ENCODE data around the gene TLCD3B. TPM values are rescaled to one million over a fixed set of nuclear protein-coding genes. Genes with fewer than 3 reads are reported as not detected.

TLCD3B gene
- total RNA-seq, 1 donor, result 0.18 TPM

DNA sequence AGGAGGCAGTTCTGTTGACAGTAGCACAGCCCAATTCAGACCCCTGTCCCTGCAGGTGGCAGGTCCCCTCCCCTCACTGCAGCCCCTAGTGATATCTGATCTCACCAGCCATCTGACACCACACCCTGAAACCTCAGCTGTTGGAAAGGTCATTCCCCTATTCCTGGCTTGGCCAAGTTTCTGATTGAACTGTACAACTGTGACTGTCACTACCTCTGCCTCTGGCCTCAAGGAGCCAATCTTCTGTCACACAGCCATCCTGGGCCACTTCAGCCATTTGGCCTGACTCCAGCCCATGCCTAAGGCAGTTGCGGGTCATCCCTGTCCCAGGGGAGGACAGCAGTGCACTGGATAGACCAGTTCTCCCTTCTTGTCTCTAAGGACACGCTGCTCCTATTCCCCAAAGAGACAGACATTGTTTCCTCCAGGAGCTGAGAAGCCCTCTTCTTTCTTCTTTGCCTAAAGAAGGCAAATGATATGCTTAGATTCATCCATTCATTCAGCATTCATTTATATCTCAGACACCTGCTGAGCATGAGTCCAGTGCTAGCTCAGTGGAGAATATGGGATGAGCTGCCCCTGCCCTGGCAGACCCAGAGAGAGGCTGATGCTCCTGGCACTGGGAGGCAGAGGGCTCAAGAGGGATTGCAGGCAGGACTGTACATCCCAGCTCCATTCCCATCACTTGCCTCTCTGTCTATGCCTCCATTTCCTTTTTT lies 29.9 kb upstream of the TLCD3B start:
- TF ChIP-seq, protein P1, sequence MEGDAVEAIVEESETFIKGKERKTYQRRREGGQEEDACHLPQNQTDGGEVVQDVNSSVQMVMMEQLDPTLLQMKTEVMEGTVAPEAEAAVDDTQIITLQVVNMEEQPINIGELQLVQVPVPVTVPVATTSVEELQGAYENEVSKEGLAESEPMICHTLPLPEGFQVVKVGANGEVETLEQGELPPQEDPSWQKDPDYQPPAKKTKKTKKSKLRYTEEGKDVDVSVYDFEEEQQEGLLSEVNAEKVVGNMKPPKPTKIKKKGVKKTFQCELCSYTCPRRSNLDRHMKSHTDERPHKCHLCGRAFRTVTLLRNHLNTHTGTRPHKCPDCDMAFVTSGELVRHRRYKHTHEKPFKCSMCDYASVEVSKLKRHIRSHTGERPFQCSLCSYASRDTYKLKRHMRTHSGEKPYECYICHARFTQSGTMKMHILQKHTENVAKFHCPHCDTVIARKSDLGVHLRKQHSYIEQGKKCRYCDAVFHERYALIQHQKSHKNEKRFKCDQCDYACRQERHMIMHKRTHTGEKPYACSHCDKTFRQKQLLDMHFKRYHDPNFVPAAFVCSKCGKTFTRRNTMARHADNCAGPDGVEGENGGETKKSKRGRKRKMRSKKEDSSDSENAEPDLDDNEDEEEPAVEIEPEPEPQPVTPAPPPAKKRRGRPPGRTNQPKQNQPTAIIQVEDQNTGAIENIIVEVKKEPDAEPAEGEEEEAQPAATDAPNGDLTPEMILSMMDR (IDR thresholded peaks at IDR 0.05; ENCODE audit: insufficient read depth, low read length), result no peak
- no peak for DNase-seq (ENCODE audit: low read depth)
- no peak overlapping the region for H3K4me3 ChIP-seq (ENCODE audit: low read depth, low read length)

DNA sequence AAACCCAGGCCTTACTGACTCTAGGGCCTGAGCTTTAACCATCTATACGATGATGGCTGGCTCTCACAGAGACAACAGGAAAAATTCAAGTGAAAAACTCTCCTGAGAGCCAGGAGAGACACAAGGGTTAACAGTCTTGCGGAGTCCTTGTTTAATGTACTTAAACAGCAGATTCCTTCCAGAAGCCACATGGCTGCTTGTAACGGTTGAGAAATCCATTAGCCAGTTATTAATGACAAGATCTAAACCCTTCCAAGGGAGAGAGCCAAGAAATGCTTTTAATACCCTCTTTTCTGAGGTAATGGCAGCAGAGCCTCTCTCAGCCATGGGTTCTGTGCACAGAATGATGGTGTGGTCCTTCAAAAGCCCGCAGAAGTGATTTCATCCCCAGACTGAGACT lies 29.3 kb upstream of the TLCD3B start:
- TF ChIP-seq, protein P1 (IDR thresholded peaks at IDR 0.05; ENCODE audit: insufficient read depth, low read length), result no peak
- no peak overlapping the region for H3K4me3 ChIP-seq (ENCODE audit: low read depth, low read length)
- DNase-seq (ENCODE audit: low read depth), result no peak

DNA sequence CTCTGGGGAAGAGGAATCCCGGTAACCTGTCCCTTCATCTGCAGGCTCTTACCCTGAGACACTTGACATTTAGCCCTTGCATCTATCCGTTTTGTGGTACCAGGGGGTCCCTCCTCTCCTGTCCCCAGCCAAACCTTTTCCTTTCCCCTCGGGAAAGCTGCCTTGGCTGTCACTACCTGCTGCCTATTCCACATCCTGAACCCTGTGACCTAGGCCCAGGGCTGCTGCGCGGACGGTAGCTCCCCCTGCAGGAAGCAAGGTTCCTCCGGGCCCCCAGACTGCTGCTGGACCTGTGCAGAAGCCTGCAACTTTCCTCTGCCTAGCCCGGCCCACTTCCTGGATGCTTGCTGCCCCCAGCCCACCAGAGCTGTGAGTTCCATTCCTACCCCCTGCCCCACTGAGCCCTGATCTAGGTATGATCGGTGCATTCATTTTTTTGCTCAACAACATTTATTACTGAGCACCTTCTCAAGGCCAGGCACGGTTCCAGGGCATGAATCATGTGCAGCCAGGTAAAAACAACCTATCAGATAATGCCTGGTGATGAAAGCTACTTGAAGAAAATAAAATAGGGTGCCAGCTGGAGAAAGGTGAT lies 24.0 kb upstream of the TLCD3B start:
- no peak overlapping the region for H3K4me3 ChIP-seq (ENCODE audit: low read depth, low read length)
- TF ChIP-seq, protein P1 (IDR thresholded peaks at IDR 0.05; ENCODE audit: insufficient read depth, low read length), result peak; percentile 53
- no peak for DNase-seq (ENCODE audit: low read depth)

DNA sequence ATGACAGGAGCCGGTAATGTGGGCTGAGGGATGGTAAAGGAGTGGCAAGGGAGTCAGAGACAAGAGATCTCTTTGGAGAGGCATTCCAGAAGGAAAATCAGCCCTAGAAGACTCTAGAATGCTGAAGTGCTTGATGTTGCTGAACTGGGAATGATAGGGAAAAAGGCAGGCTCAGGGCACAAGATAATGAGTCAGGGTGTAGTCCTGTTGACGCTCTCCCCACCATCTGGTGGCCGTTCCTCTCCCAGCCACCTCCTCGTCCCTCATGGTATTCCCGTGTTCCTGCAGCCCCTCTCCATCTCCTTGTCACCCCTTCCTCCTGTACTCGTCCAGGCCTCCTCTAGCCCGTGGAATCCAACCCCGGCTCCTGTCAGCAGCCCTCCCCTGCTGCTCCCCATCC lies 23.4 kb upstream of the TLCD3B start:
- H3K4me3 ChIP-seq (ENCODE audit: low read depth, low read length), result peak overlapping the region; percentile 1
- TF ChIP-seq, protein P1 (IDR thresholded peaks at IDR 0.05; ENCODE audit: insufficient read depth, low read length), result no peak
- no peak for DNase-seq (ENCODE audit: low read depth)

DNA sequence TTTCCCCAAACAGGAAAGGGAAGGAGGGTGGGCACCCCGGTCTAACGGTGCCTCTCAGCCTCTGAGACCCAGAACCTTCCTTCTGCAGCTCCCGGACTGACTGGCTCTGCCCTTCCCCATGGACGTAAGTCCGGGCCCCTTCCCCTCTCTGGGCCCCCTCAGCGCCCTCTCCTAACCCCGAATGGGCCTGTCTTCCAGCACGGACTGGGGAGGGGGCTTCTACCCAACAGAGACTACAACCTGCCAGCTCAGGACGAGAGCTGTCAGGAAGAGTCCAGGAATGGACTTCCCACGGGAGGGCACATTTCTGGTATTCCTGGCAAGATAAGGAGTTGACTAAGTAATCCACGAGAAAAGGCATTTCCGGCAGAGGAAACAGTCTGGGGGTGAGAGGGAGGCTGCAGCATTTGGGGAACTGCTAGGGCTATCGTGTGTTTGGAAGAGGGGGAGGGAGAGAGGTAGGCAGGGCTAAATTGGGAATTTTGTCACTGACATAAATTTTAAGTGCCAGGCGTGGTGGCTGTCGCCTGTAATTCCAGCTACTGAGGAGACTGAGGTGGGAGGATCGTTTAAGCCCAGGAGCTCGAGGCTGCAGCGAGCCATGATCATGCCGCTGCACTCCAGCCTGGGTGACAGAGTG lies 22.4 kb upstream of the TLCD3B start:
- TF ChIP-seq, protein P1 (IDR thresholded peaks at IDR 0.05; ENCODE audit: insufficient read depth, low read length), result no peak
- peak; percentile 76 for DNase-seq (ENCODE audit: low read depth)
- H3K4me3 ChIP-seq (ENCODE audit: low read depth, low read length), result peak overlapping the region; percentile 88

DNA sequence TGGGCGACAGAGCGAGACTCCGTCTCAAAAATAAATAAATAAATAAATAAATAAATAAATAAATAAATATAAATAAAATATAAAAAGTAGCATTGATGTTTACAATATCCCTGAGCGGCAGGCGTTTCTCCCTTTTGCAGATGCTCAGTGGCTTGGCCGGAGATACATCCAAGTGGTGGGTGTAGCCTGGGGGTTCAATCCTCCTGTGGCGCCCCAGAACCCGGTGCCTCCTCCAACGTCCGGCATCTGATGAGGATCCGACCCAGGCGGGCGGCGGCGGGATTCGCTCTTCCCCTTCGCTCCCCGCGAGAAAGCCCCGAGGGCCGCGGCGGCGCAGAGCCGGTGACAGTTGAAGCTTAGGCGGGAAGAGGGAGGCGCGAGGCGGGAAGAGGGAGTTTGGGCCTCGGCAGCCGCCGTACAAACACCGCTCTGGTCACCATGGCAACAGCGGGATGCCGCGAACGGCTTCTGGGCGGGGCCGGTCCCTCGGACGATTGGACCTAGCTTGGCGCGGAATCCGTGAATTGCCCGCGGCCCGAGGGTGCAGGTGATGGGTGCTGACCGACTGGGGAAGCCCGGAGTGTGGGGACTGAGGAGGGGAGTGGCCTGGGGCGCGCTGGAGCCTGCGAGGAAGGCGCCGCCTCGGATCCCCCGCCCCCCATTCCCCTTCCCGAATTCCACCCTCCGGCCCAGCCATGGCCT lies 21.8 kb upstream of the TLCD3B start:
- H3K4me3 ChIP-seq (ENCODE audit: low read depth, low read length), result peak overlapping the region; percentile 88
- DNase-seq (ENCODE audit: low read depth), result peak; percentile 90
- TF ChIP-seq, protein P1 (IDR thresholded peaks at IDR 0.05; ENCODE audit: insufficient read depth, low read length), result no peak

Measured in fibroblast of the aortic adventitia (primary cell).